ENCODE measurements around the gene TCAP.

DNA sequence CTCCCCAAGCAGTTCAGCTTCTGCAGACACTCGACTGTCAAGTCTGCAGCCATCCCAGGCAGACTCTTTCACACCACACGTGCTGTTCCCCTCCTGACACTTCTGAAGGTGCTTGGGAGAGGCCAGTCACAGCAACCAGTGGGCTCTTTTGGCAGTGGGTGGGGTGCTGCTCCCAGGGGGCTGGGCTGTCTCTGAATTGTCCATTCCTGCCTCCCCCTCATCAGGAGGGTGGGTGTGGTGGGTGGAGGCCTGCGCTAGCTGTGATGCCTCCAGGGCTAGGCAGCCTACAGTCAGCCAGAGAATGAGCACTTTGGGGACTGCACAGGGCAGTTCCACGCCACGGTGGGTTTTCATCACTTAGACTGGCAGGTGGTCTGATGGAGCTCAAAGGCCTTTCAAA is 17.9 kb upstream of the TCAP start:
- TF ChIP-seq, protein P1, sequence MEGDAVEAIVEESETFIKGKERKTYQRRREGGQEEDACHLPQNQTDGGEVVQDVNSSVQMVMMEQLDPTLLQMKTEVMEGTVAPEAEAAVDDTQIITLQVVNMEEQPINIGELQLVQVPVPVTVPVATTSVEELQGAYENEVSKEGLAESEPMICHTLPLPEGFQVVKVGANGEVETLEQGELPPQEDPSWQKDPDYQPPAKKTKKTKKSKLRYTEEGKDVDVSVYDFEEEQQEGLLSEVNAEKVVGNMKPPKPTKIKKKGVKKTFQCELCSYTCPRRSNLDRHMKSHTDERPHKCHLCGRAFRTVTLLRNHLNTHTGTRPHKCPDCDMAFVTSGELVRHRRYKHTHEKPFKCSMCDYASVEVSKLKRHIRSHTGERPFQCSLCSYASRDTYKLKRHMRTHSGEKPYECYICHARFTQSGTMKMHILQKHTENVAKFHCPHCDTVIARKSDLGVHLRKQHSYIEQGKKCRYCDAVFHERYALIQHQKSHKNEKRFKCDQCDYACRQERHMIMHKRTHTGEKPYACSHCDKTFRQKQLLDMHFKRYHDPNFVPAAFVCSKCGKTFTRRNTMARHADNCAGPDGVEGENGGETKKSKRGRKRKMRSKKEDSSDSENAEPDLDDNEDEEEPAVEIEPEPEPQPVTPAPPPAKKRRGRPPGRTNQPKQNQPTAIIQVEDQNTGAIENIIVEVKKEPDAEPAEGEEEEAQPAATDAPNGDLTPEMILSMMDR (IDR thresholded peaks at IDR 0.05), result no peak
- TF ChIP-seq EP300 (IDR thresholded peaks at IDR 0.05), result no peak
- no peak for TF ChIP-seq POLR2A (IDR thresholded peaks at IDR 0.05)
